ENCODE results near the gene PALM3. TPM values are rescaled to one million over a fixed set of nuclear protein-coding genes. Genes with fewer than 3 reads are reported as not detected.
A peak's percentile ranks its signal among the peaks of the same experiment; 100 is the strongest.

Gene PALM3
- polyA plus RNA-seq, 3 donors = not detected

GRCh38 chr19:14030997-14031718 is 30.7 kb downstream of the PALM3 start:
- intact Hi-C loops (cut with micrococcal nuclease) = loop anchor here (5.0 kb wide), 2 partner anchors 34 to 44 kb away; no protein-coding TSS in a partner anchor
- Mint-ChIP-seq H3K27me3 (ENCODE audit: low read depth in 3 of 3) (peaks cover 0 to 3% (median 2%) of the 10 kb centered on the region in 3 donors), H3K36me3 (peaks cover 8 to 15% of the 10 kb centered on the region in 2 donors), H3K9me3 (peaks cover 0 to 2% (median 0%) of the 10 kb centered on the region in 7 donors), H3K27ac (peak overlapping the region; percentile 86 to 96 (median 90)), H3K4me3 (peak overlapping the region; percentile 91 to 92), H3K4me1 (peaks cover 33% of the 10 kb centered on the region)
- peak overlapping the region; percentile 54 to 98 (median 96) for H3K4me3 ChIP-seq (replicated peaks in 1 of 3; ENCODE audit: low read depth in 2 of 3, low read length in 3 of 3)
- peaks cover 2 to 7% of the 10 kb centered on the region in 2 donors for H3K36me3 ChIP-seq (replicated peaks in 1 of 2; ENCODE audit: control insufficient read depth in 1 of 2, insufficient read depth in 2 of 2, low read length in 2 of 2)
- H3K9me3 ChIP-seq (replicated peaks in 1 of 2; ENCODE audit: control insufficient read depth in 1 of 2, insufficient read depth in 1 of 2, low read length in 2 of 2) = no peaks in the 10 kb centered on the region
- peak overlapping the region; percentile 95 for H3K9ac ChIP-seq (ENCODE audit: insufficient read depth, low read length, poor library complexity, severe bottlenecking)
- no peak for TF ChIP-seq CTCF (IDR thresholded peaks at IDR 0.05)
- H4K20me1 ChIP-seq (ENCODE audit: insufficient read depth, low read length) = no peaks in the 10 kb centered on the region
- H3K27ac ChIP-seq (ENCODE audit: low read depth in 1 of 2, low read length in 2 of 2) = peak overlapping the region; percentile 90 to 94
- peak overlapping the region; percentile 90 for H2AFZ ChIP-seq (ENCODE audit: insufficient read depth, low read depth, low read length, poor library complexity, severe bottlenecking)
- H3K27me3 ChIP-seq (ENCODE audit: control insufficient read depth in 2 of 2, insufficient read depth in 2 of 2, low read length in 2 of 2) = no peaks in the 10 kb centered on the region
- H3K4me1 ChIP-seq (ENCODE audit: control insufficient read depth in 1 of 2, insufficient read depth in 2 of 2, low read length in 2 of 2) = peaks cover 30 to 32% of the 10 kb centered on the region in 2 donors
- peak overlapping the region; percentile 87 for H3K4me2 ChIP-seq (replicated peaks; ENCODE audit: extremely low read depth, low read length, poor library complexity, severe bottlenecking)
- H3K79me2 ChIP-seq (ENCODE audit: insufficient read depth, low read length) = peaks cover 33% of the 10 kb centered on the region
- WGBS (ENCODE audit: insufficient coverage) = 42% methylated on average over 10 of the region's 20 CpGs
- no peak for DNase-seq

- 100% methylated on average over 2 of the region's 4 CpGs for whole genome bisulfite sequencing (ENCODE audit: insufficient coverage)
- no peaks in the 10 kb centered on the region for H3K9me3 ChIP-seq (replicated peaks in 1 of 2; ENCODE audit: control insufficient read depth in 1 of 2, insufficient read depth in 1 of 2, low read length in 2 of 2)
- H3K4me3 Mint-ChIP-seq = no peak overlapping the region
Observed at GRCh38 chr19:14028901-14029300, 33.0 kb downstream of the PALM3 start.

More at GRCh38 chr19:14028901-14029300, 33.0 kb downstream of the PALM3 start:
- H3K4me3 ChIP-seq (replicated peaks in 1 of 3; ENCODE audit: low read depth in 2 of 3, low read length in 3 of 3) = no peak overlapping the region
- H4K20me1 ChIP-seq (ENCODE audit: insufficient read depth, low read length) = no peaks in the 10 kb centered on the region
- no peak overlapping the region for H3K9ac ChIP-seq (ENCODE audit: insufficient read depth, low read length, poor library complexity, severe bottlenecking)
- H3K4me2 ChIP-seq (replicated peaks; ENCODE audit: extremely low read depth, low read length, poor library complexity, severe bottlenecking) = no peak overlapping the region
- peaks cover 29% of the 10 kb centered on the region for H3K79me2 ChIP-seq (ENCODE audit: insufficient read depth, low read length)
- no peak for TF ChIP-seq CTCF (IDR thresholded peaks at IDR 0.05)
- Mint-ChIP-seq H3K27me3 (ENCODE audit: low read depth in 3 of 3) (peaks cover 0 to 2% (median 0%) of the 10 kb centered on the region in 3 donors), H3K9me3 (peaks cover 0 to 2% (median 0%) of the 10 kb centered on the region in 7 donors), H3K4me1 (peaks cover 46% of the 10 kb centered on the region), H3K36me3 (peaks cover under 1 to 3% of the 10 kb centered on the region in 2 donors), H3K27ac (no peak overlapping the region)
- no peak for DNase-seq
- no peak overlapping the region for H3K27ac ChIP-seq (ENCODE audit: low read depth in 1 of 2, low read length in 2 of 2)
- H3K36me3 ChIP-seq (replicated peaks in 1 of 2; ENCODE audit: control insufficient read depth in 1 of 2, insufficient read depth in 2 of 2, low read length in 2 of 2) = no peaks in the 10 kb centered on the region
- no peak overlapping the region for H2AFZ ChIP-seq (ENCODE audit: insufficient read depth, low read depth, low read length, poor library complexity, severe bottlenecking)
- H3K4me1 ChIP-seq (ENCODE audit: control insufficient read depth in 1 of 2, insufficient read depth in 2 of 2, low read length in 2 of 2) = peaks cover 51 to 55% of the 10 kb centered on the region in 2 donors
- intact Hi-C loops (cut with micrococcal nuclease) = no loop called here
- H3K27me3 ChIP-seq (ENCODE audit: control insufficient read depth in 2 of 2, insufficient read depth in 2 of 2, low read length in 2 of 2) = no peaks in the 10 kb centered on the region

Measured in CD14-positive monocyte (primary cell).